DMS53 treated with DMSO at 0.1 percent for 48 hours (cell line): ENCODE measurements around the gene TNRC6A.

ENCODE experiments used
- DNase-seq: peaks from one replicate; lab custom pipeline; 2025; ENCODE audit not compliant: unreplicated experiment; lab: John Stamatoyannopoulos, UW

The TNRC6A gene

DNA sequence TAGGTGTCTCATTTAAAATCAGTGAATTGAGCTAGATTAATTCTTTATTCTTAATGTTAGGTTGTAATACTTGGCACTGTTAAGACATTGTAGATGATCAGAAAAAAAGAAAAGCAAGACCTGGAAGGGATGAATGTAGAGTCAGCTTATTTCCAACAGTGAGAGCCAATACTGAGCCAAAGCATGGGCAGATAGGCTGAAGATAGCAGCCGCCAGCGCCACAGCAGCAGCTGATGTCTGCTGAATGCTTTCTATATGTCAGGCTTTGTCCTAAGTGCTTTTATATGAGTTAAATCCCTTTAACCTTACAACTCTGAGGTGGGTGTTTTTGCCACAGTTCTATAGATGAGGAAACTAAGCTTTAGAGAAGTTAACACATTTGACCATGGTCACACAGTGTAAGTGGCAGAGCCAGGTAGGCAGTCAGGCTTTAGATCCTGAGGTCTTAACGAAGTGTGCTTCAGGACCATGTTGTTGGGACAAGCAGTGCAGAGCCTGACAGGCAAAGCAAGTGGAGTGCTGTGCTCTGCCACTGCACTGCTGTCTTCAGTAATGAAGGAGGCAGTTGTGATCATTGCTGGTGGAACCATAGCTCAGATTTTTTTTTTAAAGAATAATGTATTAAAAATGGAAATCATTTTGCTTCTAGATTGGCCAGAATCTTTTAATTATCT is 25.9 kb downstream of the TNRC6A start:
- no peak for DNase-seq

GRCh38 chr16:24758373-24758772 is 28.9 kb downstream of the TNRC6A start:
- DNase-seq: no peak

DNA sequence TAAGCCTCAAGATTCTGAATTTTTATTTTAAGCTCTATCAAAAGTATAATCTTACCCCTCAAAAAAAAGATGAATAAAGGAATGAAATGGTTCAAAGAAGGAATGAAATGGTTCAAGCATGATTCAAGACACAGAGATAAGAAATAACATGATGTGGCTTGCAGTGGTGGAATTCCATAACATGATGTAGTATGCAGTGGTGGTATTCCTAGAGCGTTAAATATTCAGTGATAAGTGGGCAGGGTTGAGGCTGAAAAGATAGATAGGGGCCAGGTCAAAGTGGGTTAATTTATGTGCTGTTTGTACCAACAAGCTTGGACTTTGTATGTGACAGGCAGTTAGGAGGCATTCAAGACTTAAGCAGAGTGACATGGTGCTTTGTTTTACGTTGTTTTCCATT is 29.6 kb downstream of the TNRC6A start:
- DNase-seq: no peak

- DNase-seq: no peak
Observed at GRCh38 chr16:24761526-24761925, 32.1 kb downstream of the TNRC6A start.

- no peak for DNase-seq
Observed at GRCh38 chr16:24764916-24765315, 35.5 kb downstream of the TNRC6A start.

GRCh38 chr16:24766057-24766456 is 36.6 kb downstream of the TNRC6A start:
- DNase-seq: no peak

GRCh38 chr16:24769806-24770205 is 40.4 kb downstream of the TNRC6A start:
- DNase-seq: no peak

GRCh38 chr16:24771132-24771778 is 41.8 kb downstream of the TNRC6A start:
- no peak for DNase-seq

- no peak for DNase-seq
Observed at GRCh38 chr16:24771779-24772157, 42.3 kb downstream of the TNRC6A start.

DNA sequence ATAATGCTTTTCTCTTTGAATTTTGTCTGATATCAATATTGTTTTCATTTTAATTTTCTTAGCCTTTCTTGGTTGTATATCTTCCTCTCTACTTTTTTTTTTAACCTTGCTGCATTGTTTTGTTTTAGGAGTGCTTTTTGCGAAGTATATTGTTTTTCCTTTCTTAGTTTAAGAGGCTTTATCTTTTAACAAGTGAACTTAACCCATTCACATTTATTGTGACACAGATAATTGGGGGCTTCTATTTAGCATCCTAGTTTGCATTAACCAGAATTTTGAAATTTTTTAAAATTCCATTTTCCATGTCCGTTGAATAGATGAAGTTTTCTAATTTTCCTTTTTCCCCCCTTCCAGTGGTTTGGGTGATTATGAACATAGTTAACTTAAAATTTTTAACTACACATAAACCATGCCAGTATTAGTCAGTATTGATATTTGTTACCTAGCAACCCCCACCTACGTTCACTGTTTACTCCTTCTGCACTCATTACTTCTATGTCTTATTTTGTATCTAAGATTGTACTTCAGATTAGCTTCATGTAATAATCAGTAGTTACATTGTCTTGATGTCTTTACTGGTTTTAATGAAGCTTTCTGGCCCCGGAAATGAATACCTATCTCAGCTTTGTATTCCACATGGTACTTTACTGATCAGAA is 44.4 kb downstream of the TNRC6A start:
- DNase-seq: no peak

DNA sequence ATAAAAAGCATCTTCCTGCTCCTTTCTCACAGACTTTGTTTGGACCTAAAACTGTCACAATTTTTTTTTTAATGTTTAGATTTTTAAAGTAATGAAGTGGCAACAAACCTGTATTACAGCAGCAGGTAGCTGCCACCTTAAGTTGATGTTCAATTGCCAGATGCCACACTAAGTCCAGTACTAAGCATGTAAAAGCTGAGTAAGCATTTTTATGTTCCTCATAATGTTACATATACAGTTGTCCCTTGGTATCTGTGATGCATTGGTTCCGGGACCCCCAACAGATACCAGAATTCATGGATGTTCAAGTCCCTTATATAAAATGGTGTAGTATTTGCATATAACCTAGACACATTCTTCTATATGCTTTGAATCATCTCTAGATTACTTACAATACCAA is 45.1 kb downstream of the TNRC6A start:
- no peak for DNase-seq

- DNase-seq: no peak
Observed at GRCh38 chr16:24775455-24775854, 46.0 kb downstream of the TNRC6A start.

DNA sequence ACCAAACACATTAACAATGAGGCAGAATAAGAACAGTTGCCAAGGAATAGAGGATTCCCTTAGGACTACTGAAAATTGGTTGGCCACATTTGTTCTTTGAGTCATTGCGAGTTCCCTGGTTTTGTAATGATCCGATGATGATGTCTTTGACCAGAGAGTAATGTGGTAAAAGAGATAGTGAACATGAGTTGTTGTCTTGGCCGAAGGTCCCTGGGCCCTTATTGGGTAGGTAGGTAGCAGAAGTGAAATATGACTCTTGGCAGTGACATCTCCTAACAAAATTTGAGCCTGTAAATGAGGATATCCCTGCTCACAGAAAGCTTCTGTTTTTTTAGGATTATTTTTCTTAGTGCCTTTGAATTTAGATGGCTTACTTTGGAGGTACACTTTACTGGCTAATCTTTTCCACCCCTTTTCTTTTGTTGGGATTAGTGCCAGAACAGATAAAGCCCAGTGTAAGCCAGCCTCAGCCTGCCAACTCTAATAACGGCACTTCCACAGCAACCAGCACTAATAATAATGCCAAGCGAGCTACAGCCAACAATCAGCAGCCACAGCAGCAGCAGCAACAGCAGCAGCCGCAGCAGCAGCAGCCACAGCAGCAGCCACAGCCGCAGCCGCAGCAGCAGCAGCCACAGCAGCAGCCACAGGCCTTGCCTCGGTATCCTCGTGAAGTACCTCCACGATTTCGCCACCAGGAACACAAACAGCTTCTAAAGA is 47.2 kb downstream of the TNRC6A start:
- no peak for DNase-seq

GRCh38 chr16:24778671-24779070 is 49.2 kb downstream of the TNRC6A start:
- no peak for DNase-seq

- no peak for DNase-seq
Observed at GRCh38 chr16:24781256-24781655, 51.8 kb downstream of the TNRC6A start.

DNA sequence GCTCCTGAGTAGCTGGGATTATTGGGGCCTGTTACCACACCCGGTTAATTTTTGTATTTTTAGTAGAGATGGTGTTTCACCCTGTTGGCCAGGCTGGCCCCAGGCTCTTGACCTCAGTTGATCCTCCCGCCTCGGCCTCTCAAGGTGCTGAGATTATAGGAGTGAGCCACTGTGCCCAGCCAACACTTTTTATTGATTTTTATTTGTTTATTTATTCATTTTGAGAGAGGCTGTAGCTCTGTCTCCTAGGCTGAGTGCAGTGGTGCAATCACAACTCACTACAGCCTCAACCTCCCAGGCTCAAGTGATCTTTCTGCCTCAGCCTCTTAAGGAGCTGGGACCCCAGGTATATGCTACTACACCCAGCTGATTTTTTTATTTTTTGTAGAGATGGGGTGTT is 54.7 kb downstream of the TNRC6A start:
- no peak for DNase-seq

- DNase-seq: no peak
Observed at GRCh38 chr16:24789881-24790280, 60.4 kb downstream of the TNRC6A start.

DNA sequence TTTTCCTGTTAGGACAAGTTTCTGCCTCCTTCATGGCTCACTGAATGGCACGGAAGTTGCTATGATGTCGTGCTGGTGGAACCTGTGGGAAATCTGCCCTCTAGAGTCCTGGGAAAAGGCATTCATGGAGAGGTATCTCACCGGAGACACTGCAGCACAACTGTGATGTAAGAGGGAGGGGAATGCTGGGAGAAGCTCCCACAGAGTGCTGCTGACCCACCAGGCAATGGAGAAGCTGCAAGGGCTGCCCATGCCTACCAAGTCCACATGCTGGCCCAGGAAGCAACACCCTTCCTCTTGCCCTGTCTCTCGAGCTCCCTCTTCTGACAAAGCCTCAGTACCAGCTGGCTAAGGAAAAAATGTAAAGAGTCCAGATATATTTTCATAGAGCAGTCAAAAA is 71.1 kb downstream of the TNRC6A start:
- DNase-seq: peak; percentile 21

GRCh38 chr16:24801761-24802302 is 72.4 kb downstream of the TNRC6A start:
- DNase-seq: no peak

DNA sequence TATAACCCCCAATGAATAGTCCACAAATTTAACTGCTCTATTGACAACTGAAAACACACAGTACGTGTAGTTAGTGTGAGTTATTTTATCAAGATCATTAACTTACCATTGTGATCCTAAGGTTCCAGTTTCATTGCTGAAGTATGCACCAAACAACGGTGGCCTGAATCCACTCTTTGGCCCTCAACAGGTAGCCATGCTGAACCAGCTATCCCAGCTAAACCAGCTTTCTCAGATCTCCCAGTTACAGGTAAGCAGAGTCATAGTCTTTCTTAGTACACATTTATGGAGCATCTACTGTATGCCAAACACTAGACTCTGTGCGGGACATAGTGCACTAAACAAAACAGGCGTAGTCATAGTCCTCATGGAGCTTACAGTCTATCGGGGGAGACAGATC is 76.0 kb downstream of the TNRC6A start:
- DNase-seq: no peak

GRCh38 chr16:24807301-24807700 is 77.8 kb downstream of the TNRC6A start:
- no peak for DNase-seq
